HTR-8/SVneo (cell line): ENCODE results near the gene LRRC75A.
"Not testable (repeated sequence)": the region's sequence is repeated elsewhere in the genome, so short reads cannot be mapped to it uniquely, and the experiment has no call there.

Experiments used
- DNase-seq: peaks from one replicate; pipeline ENCODE4 v3.0.0; 2011; ENCODE audit warnings: low spot score, mixed read lengths; ENCODE audit not compliant: insufficient read length
- FAIRE-seq: peaks from 2 replicates; lab custom pipeline; 2011; peaks lifted over from hg19 to GRCh38; lab: Jason Lieb, UNC

The LRRC75A gene

DNA sequence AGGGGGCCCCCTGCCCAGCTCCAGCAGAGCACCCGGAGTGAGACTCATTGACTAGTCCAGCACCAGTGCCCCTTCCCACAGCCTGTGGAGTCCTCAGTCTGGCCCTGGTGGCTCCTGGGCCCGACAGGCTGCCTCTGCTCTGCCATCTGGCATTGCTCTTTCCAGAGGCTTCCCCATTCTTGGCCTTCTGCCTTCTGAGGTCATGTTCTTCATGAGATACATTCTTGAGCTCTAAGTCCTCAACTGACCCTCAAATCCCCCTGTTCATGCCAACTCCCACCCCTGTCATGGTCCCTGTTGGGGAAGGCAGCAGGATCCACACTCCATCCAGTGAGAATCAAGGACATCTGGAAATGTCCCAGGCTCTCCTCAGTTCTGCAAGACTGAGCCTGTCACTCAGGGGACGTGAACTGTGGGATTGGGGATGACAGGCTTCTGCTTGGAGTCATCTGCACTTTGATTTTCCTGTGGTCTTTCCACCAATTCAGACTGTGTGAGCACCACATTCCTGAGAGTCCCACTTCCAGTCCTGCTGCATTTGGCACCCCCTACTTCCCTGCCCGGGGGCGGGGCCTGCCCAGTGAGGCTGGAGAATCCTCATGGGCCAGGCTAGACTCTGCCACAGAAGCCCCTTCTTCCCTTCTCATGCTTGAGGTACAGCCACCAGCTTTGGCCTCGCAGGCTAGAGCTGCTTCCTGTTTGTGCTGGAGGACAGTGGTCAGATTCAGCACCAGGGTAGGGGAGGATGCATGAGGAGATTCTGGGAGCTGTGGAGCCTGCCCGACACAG is 73.9 kb downstream of the LRRC75A start:
- DNase-seq, result peak; percentile 74
- peak; percentile 74 for FAIRE-seq

- DNase-seq, result no peak
- FAIRE-seq, result no peak
Observed at GRCh38 chr17:16417399-16417798, 74.6 kb downstream of the LRRC75A start.

DNA sequence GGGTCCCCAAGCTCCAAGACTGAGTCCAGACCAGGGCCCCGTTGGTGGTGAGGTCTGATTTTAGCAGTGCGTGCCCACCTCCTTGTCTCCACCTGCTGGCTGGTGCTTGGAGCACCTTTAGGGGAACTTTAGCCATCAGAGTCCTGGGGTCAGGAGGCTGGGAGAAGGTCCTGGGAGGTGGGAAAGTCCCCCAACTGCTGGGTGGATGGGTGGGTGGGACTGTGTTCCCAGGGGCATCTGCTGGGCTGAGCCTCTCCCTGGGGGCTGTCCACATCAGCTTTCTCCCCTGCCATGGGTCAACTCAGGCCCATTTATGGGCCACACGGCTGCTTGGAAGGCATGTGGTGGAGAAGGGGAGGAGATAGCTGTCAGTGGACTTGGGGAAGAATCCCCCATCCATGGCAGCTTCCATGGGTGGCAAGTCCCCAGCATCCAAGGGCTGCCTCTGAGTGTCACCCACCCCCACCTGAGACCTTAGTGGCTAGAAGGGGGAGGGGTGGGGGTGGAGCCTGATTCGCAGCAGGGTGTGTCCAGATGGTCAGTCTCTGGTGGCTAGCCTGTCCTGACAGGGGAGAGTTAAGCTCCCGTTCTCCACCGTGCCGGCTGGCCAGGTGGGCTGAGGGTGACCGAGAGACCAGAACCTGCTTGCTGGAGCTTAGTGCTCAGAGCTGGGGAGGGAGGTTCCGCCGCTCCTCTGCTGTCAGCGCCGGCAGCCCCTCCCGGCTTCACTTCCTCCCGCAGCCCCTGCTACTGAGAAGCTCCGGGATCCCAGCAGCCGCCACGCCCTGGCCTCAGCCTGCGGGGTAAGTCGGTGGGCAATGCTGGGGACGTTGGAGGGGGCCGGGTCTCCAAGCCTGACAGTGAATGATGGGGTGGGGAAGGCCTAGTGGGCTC is 76.7 kb downstream of the LRRC75A start, which contains the start of gene TRPV2:
TRPV2 (plus strand) TSS at position 541 of the 894 bp plus-strand sequence. CDS start 2,098 bp downstream, outside the sequence.
- FAIRE-seq (peak; percentile 72), DNase-seq (no peak)

GRCh38 chr17:16407911-16408588 is 83.9 kb downstream of the LRRC75A start:
- DNase-seq (no peak), FAIRE-seq (no peak)

DNA sequence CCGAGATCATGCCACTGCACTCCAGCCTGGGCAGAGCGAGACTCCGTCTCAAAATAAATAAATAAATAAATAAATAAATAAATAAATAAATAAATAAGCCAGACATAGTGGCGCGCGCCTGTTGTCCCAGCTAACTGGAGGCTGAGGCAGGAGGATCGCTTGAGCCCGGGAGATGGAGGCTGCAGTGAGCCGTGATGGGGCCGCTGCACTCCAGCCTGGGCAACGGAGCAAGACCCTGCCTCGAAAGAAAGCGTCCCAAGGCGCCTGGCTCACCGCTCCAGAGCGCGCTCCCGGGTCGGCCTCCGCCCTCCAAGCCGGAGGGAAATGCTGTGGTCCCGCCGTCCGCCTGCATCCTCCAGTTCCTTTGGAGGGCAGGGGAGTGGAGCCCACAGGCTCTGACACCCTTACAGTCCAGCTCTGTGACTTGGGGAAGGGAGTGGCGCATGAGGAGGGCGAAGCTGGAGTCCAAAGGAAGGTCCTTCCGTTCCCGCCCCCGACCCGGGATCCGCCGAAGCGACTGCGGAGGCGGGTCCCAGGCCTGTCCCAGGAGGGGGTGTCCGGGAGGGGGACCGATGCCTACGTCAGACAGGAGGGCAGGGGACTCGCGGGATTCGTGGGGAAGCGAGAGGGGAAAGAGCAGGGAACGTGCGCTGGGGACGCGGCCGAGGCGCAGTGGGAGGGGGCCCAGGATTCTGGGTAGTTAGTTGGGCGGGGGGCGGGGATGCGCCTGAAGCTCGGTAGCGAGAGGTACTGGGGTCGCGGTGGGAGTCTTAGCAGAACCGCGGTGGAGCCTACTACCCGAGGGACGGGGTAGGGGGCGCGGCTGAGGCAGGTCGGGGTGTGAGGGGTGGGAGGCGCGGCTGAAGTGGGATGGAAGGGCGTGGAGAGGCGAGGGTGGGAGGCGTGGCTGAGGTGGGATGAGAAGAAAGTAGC is 85.0 kb downstream of the LRRC75A start:
- DNase-seq, result no peak
- no peak for FAIRE-seq

DNA sequence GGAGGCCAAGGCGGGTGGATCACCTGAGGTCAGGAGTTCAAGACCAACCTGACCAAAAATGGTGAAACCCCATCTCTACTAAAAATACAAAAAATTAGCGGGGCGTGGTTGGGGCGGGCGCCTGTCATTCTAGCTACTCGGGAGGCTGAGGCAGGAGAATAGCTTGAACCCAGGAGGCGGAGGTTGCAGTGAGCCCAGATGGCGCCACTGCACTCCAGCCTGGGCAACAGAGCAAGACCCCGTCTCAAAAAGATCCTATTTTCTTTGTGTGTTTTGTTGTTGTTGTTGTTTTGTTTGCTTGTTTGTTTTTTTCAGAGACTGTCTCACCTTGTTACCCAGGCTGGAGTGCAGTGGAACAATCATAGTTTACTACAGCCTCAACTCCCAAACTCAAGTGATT is 88.1 kb downstream of the LRRC75A start:
- DNase-seq, FAIRE-seq: not testable (repeated sequence)

GRCh38 chr17:16398270-16399267 is 93.4 kb downstream of the LRRC75A start:
- no peak for FAIRE-seq

DNA sequence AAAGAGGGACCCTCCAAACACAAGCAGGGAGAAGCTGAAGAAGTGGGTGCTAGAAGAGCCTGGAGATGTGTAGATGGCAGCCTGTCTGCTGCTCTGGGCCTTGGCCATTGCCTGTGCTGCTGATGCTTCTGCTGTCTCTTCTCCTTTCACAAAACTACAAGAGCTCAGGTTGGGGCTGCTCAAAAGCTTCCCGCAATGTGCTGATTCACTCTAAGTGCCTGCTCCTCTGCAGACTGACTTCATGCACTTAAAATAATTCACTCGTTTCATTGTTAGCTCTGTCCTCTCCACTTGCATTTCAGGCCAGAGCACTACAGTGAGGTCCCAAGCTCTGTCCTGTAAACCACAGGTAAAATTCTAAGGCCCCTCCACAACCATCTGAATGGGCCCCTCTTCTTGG is 95.3 kb downstream of the LRRC75A start:
- DNase-seq, FAIRE-seq: not testable (repeated sequence)

More at GRCh38 chr17:16398270-16399267, 93.4 kb downstream of the LRRC75A start:
- no peak for DNase-seq

DNA sequence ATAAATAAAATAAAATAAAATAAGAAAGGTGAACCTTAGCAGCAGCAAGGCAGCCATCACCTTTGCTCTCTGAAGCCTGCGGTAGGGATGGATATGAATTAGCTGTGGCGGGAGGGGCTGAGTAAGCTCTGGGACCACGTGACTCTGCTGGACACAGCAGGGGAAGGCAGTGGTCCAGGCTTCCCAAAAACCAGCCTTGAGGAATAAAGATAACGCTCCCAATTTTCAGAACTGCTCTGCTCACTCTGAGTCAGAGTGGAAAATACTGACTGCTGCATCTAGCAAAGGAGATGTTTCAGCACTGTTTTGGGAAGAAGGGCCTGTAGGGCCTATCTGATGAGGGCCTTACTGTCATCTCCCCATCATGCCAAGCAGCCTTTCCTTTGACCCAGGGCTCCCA is 96.1 kb downstream of the LRRC75A start:
- peak; percentile 63 for FAIRE-seq

GRCh38 chr17:16392491-16392890 is 99.5 kb downstream of the LRRC75A start:
- not testable (repeated sequence) for DNase-seq, FAIRE-seq

More for the DNA sequence above, 96.1 kb downstream of the LRRC75A start:
- not testable (repeated sequence) for DNase-seq
